IPS-NIHi7 (cell line): ENCODE measurements around the gene NRDE2.

Experiments used
- DNase-seq: peaks from one replicate; pipeline ENCODE4 v3.0.0; 2012; ENCODE audit warnings: mixed read lengths; ENCODE audit errors: extremely low spot score

Gene NRDE2, protein sequence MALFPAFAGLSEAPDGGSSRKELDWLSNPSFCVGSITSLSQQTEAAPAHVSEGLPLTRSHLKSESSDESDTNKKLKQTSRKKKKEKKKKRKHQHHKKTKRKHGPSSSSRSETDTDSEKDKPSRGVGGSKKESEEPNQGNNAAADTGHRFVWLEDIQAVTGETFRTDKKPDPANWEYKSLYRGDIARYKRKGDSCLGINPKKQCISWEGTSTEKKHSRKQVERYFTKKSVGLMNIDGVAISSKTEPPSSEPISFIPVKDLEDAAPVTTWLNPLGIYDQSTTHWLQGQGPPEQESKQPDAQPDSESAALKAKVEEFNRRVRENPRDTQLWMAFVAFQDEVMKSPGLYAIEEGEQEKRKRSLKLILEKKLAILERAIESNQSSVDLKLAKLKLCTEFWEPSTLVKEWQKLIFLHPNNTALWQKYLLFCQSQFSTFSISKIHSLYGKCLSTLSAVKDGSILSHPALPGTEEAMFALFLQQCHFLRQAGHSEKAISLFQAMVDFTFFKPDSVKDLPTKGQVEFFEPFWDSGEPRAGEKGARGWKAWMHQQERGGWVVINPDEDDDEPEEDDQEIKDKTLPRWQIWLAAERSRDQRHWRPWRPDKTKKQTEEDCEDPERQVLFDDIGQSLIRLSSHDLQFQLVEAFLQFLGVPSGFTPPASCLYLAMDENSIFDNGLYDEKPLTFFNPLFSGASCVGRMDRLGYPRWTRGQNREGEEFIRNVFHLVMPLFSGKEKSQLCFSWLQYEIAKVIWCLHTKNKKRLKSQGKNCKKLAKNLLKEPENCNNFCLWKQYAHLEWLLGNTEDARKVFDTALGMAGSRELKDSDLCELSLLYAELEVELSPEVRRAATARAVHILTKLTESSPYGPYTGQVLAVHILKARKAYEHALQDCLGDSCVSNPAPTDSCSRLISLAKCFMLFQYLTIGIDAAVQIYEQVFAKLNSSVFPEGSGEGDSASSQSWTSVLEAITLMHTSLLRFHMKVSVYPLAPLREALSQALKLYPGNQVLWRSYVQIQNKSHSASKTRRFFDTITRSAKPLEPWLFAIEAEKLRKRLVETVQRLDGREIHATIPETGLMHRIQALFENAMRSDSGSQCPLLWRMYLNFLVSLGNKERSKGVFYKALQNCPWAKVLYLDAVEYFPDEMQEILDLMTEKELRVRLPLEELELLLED

GRCh38 chr14:90331497-90332270 is at the start of gene NRDE2:
NRDE2 (minus strand) TSS chr14:90331941; CDS start chr14:90331904, 37 bp downstream.
- DNase-seq = peak; percentile 99

- DNase-seq = no peak
Measured at GRCh38 chr14:90381011-90381786, 49.5 kb upstream of the NRDE2 start.

GRCh38 chr14:90379106-90379505 is 47.4 kb upstream of the NRDE2 start:
- no peak for DNase-seq

GRCh38 chr14:90378249-90378648 is 46.5 kb upstream of the NRDE2 start:
- DNase-seq = no peak

- no peak for DNase-seq
Measured at GRCh38 chr14:90375934-90376333, 44.2 kb upstream of the NRDE2 start.

GRCh38 chr14:90374813-90375212 is 43.1 kb upstream of the NRDE2 start:
- no peak for DNase-seq

- no peak for DNase-seq
Measured at GRCh38 chr14:90373887-90374286, 42.1 kb upstream of the NRDE2 start.

DNA sequence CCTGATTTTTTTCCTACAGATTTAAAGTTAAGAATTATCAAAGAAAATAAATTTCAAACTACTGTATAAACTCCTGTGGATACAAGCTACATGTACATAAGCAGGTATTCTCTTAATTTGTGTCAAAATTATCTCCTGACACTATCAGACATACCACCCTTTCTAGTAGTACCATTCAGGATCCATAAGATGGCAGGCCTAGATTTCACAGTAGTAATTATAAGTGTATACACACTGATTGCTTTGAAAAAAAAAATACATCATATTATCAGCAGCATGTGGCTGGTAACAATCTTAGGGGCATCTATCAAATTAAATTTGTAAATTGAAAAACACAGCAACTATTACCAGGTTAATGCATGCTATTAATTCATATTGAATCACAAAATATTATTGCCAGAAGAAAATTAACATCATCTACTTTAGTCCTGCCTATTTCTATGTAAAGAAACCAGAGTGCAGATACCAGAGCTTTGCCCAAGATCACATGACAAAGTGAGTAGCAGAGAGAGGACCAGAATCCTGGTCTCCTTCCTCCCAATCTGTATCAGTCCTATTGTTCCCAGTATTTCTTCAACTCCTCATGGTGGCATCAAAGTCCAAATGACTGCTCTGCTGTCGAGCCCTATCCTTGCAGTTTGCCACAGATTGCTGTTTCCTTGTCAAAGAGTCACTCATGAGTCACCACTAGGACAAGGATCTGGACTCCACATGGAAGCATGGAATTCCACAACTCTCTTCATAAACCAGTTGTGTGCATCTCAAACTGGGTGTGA is 37.4 kb upstream of the NRDE2 start:
- DNase-seq = no peak

GRCh38 chr14:90362558-90362896 is 30.8 kb upstream of the NRDE2 start:
- DNase-seq = no peak

- DNase-seq = no peak
Measured at GRCh38 chr14:90361865-90362557, 30.3 kb upstream of the NRDE2 start.

GRCh38 chr14:90358359-90358758 is 26.6 kb upstream of the NRDE2 start:
- no peak for DNase-seq

DNA sequence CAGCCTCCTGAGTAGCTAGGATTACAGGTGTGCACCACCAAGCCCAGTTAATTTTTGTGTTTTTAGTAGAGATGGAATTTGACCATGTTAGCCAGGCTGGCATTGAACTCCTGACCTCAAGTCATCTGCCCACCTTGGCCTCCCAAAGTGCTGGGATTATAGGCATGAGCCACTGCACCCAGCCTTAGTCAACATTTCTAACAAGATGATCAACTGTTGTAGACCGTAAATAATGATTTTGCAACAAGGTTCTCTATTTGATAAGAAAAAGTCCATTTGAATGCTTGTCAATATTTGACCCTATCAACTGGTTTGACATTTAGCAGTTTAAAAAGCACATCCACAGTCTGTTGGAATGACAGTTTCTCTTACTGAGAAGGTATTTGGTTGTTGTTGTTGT is 25.2 kb upstream of the NRDE2 start:
- no peak for DNase-seq

- no peak for DNase-seq
Measured at GRCh38 chr14:90355540-90356518, 24.1 kb upstream of the NRDE2 start.

DNA sequence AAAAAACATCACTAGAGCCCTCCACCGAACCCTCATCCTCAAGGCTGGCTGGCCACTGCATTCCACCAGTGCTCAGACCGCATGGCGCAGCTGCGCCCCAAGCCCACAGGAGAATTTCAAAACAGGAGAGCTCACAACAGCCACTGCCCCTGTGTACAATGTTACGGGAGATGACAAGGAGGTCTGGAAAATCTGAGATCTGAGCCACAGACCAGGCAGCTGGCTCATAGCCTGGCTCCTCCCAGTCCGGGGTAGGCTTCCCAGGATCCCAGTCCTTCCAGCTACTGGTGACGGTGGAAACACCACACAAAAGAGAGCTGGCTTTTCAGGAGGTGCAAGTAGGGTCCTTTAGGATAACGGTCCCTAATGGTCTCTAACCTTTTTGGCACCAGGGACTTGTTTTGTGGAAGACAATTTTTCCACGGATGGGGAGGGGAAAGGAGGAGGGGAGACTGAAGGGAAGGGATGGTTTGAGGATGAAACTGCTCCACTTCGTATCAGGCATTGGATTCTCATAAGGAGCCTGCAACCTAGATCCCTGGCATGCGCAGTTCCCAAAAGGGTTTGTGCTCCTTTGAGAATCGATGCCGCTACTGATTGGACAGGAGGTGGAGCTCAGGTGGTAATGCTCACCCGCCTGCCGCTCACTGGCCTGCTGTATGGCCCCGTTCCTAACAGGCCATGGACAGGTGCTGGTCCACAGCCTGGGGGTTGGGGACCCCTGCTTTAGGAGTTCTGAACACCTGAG is 23.0 kb upstream of the NRDE2 start:
- no peak for DNase-seq

GRCh38 chr14:90349739-90350138 is 18.0 kb upstream of the NRDE2 start:
- DNase-seq = no peak

DNA sequence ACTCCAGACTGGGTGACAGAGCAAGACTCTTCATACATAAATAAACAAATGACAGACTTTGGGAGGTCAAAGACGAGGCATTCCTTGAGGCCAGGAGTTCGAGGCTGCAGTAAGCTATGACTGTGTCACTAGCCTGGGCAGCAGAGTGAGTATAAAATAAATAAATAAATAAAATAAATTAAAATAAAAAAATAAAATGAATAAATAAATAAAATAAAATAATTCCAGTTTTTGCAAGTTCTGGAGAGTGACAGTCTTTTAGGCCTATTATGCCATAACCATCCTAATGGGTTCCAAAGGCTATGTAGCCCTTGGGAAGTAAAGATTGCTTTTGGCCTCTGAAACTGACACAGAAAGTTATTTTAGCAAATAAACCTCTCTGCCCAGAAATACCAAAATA is 16.5 kb upstream of the NRDE2 start:
- DNase-seq = no peak

- DNase-seq = no peak
Measured at GRCh38 chr14:90345239-90345557, 13.5 kb upstream of the NRDE2 start.
